ENCODE results near the gene TMEM129.
"Not testable (repeated sequence)": the region's sequence is repeated elsewhere in the genome, so short reads cannot be mapped to it uniquely, and the experiment has no call there.

Gene TMEM129

GRCh38 chr4:1690698-1691097 is 30.4 kb downstream of the TMEM129 start:
- DNase-seq: no peak

GRCh38 chr4:1686440-1687036 is 34.6 kb downstream of the TMEM129 start:
- DNase-seq: no peak

- no peak for DNase-seq
These were observed 35.6 kb downstream of the TMEM129 start for GRCh38 chr4:1685235-1686150.

DNA sequence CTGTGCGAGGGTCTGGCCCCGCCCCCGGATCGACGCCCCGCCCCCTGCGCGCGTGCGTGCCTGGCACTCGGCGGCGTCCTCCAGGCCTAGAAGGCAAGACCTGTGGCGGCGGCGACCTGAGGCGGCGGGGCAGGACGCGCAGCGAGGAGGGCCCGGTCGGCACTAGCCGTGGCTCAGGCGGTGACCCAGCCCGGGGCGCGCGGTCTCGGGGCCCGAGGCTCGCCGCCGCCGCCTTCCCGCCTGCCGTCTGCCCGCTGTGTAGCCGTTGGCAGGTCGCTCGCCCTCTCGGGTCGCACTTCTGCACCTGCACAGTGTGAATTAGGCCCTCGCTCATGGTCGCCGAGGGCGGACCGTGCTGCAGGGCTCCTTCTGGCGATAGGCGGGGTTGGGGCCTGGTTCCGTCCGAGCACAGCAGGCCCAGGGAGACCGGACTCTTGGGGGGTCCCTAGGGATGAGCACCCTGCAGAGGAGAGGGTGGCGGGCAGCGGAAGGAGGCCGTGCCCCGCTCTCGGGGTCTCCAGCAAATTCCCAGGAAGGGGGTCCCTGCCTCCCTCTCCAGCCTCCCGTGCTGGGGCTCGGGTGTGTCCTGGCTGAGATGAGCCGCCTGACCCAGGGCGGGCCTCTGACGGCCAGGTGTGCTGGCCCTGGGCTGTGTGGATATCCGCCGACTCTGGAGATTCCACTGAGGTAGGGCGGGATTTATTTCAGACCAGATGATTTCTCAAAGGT is 36.5 kb downstream of the TMEM129 start:
- DNase-seq: peak in 2 of 5 donors; percentile 84 to 89

DNA sequence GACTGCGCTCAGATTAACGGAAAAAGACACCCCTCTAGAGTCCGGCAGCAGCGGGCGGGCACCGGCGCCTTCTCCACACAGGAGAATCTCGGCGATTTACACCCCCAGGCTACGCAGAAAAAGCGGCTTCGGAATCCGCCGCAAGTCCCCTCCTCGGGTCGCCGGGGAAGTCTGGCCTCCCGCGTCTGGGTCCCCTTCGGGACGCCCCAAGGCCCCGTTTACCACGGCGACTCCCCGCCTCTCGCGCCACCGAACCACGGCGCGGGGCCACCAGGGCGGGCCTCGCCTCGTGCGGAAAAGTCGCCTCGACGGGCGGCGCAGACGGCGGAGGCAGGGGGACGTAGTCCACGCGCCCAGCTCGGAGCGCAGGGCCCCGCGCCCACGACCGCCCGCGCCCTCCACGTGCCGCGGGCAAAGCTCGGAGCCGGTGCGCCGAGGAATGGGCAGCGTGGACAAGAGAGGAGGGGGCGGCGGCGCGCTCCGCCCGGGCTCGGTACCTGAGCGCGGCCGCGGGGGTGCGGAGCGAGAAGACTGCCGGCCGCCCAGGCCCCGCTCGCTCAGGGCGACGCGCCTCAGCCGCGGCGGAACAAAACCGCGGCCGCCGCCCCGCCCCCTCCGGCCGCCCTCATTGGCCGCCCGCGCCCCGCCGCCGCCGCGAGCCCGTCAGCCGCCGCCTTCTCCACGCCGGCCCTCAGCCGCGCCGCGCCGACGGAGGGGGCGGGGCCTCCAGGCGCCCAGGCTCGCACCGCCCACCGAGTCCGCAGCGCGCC is 37.2 kb downstream of the TMEM129 start, which contains the start of gene FAM53A:
FAM53A (minus strand) TSS at position 578 of the 770 bp plus-strand sequence. CDS start 15,572 bp downstream, outside the sequence.
- peak in 4 of 5 donors; percentile 23 to 90 (median 87) for DNase-seq

GRCh38 chr4:1683261-1683735 is 37.8 kb downstream of the TMEM129 start:
- DNase-seq: peak in 2 of 5 donors; percentile 15 to 18

GRCh38 chr4:1682860-1683259 is 38.3 kb downstream of the TMEM129 start:
- no peak for DNase-seq

DNA sequence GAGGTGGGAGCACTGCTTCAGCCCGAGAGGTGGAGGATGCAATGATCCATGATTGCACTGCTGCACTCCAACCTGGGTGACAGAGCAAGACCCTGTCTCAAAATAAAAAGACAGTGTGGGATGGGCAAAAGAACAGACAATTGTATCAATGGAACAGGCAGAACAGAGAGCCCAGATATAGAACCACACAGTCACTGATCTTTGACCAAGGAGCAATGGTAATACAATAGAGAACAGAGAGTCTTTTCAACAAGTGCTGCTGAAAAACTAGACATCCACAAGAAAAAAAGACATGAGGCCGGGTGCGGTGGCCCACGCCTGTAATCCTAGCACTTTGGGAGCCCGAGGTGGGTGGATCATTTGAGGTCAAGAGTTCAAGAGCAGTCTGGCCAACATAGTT is 42.9 kb downstream of the TMEM129 start:
- DNase-seq: no peak

DNA sequence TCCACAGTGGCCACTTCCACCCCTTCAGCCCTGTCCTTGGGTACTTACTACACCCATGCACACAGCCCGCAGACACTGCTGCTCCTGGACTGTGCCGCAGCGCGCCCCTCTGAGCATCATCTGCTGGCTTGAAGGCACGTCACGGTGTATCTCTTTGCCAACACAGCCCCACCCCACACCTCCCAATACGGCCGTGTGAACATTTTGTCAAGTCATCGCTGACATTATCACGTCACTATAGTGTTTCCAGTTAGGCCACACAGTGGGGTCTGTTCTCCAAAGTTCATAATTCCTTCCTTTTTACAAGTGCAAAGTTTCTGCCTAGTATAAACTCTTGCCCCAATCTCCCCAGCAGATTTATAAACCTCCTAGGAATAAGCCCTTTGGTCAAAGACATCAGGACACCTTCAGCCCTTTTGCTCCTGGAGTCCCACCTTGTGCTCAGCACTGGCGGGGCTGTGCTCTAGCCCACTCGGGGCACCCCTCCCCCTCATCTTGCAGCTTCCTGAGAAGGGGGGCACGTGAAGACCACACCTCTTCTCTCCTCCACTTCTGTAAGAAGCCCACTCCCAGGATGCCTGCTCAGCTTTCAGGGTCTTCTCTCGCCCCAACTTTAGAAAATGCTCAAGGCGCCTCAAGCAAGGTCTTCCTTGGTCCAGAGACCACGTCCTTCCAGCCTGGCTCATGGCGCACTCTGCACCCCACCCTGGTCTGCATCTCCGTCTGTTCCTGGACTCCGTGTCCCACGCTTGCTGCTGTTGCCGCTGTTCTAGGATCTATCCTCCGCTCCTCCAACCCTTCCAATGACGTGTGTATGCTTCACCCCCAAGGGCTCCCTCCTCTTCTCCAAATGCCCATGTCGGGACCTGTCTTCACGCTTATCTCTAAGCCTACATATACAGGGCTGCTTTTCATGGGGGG is 44.3 kb downstream of the TMEM129 start:
- DNase-seq: no peak

DNA sequence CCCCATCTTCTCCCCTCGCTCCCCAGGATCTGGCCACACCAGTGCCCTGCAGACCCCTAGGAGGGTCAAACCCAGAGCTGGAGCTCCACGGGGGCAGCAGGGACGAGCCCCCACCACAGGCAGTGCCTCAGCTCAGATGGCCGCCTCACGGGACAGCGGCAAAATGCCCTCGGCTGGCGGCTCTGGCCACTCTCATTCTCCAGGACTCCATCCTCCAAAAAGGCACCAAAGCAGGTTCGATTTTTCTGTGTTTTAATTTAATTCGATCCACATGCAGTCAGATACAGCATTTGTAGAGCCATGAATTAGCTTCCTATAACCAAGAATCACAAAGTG is 45.4 kb downstream of the TMEM129 start:
- DNase-seq: no peak

GRCh38 chr4:1675136-1675801 is 45.9 kb downstream of the TMEM129 start:
- no peak for DNase-seq

DNA sequence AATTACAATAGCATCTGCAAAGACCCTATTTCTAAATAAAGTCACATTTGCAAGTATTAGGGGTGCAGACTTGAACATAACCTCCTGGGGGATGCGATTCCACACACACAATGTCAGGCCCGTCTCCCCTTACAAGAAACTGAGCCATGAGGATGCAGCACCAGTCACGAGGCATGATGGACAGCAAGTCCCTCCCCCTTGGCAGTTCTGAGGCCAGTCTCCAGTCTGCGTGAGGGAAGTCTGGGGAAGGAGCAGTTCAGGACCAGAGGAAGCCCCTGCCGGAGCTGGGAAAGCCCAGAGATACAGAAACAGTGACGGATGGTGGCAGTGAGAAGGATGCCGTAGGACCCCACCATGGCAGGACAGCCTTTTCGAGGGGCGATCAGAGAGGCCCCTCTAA is 46.4 kb downstream of the TMEM129 start:
- no peak for DNase-seq

DNA sequence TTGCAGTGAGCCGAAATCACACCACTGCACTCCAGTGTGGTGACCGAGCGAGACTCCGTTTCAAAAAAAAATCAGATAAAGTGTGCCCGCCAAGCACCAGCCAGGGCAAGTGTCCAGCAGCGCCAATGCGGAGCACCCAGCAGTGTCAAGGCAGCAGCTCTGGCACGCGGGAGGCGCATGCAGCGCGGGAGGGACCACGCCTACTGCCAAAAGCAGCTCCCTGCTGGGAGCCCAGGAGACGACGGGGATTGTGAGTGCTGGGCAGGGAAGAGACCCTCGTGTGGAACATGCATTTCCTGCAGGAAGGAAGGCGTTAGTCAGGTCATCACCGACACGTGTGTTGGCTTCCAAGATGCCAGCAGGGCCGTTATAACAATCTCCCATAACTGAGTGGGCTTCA is 47.5 kb downstream of the TMEM129 start:
- no peak for DNase-seq

- DNase-seq: not testable (repeated sequence)
These were observed 50.1 kb downstream of the TMEM129 start for GRCh38 chr4:1671011-1671410.

GRCh38 chr4:1670279-1670678 is 50.8 kb downstream of the TMEM129 start:
- DNase-seq: no peak

DNA sequence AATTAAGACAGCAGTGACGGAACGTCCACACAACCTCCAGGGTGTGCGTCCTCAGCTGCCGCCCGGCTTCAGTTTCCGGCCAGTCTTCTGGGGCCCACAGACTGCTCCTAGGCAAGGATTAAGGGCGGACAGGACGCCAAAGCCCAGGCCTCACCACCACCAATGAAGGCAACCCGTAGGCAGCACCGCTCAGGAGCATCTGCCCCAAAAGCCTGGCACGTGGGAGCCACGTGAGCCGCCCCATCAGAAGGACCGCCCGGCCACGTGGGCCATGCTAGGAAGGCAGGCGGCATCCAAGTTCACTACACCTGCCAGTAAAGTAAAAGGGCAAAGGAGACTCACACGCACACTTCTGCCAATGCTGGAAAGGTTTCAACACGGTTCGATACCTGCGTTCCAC is 51.3 kb downstream of the TMEM129 start:
- no peak for DNase-seq

GRCh38 chr4:1669270-1669669 is 51.9 kb downstream of the TMEM129 start:
- no peak for DNase-seq

GRCh38 chr4:1668488-1668840 is 52.7 kb downstream of the TMEM129 start:
- DNase-seq: no peak

DNA sequence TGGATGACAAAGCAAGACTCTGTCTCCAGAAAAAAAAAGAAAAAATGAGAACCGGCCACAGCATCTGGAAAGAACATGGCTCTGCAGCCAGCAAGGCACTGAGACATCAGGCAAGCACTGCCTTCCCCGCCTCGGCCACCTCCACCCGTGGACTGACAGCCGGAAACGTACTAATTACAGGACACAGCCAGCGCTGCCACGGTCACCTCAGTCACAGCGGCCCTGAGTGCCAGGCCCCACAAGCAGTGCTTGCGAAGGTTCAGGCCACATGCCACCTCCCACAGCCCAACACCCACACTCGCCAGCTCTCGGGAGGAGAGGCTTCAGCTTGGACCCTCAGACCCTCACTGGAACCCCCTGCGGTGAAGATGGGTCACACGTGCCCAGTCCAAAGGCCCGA is 53.9 kb downstream of the TMEM129 start:
- no peak for DNase-seq

DNA sequence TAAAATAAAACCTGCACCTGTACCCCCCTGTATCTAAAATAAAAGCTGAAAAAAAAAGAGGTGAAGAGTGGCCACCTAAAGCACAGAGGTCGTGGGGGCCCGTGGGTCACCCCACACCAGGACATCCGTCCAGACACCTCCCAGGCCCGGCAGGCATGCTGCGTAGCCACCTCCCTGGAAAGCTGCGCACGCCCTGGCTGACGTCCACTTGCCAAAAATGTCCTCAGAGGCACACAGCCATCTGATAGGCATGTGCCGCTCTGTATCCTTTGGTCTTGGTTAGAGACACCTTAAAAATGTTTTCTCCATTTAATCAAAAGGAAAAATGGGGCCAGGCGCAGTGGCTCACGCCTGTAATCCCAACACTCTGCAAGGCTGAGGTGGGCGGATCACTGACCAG is 54.7 kb downstream of the TMEM129 start:
- DNase-seq: no peak
